DND-41 (cell line): ENCODE measurements around the gene TNIK.

Source experiments
- ATAC-seq: fragments of 200-7000 bp; cut with Tn5 transposase; 3 replicates; pipeline ENCODE4 v1.9.1; 2021; ENCODE audit warnings: low read depth; ENCODE audit not compliant: insufficient read depth
- DNase-seq: peaks from one replicate; pipeline ENCODE4 v3.0.0-alpha.2; 2020
- H2AFZ ChIP-seq: 2 replicates; pipeline ENCODE4 v1.6.0; 2012; ENCODE audit warnings: low read depth, low read length
- H3K27ac ChIP-seq: 2 replicates; pipeline ENCODE4 v1.5.1; 2012; ENCODE audit warnings: low read length, inconsistent platforms
- H3K27me3 ChIP-seq: fragments of 200-600 bp; sonication (generic); 2 replicates; pipeline ENCODE4 v1.6.0; 2012; ENCODE audit warnings: low read length, mild to moderate bottlenecking, inconsistent platforms; ENCODE audit not compliant: insufficient read depth, poor library complexity
- H3K36me3 ChIP-seq: 2 replicates; pipeline ENCODE4 v1.5.1; 2012; ENCODE audit warnings: low read length, inconsistent platforms; ENCODE audit not compliant: insufficient read depth
- H3K4me1 ChIP-seq: 2 replicates; pipeline ENCODE4 v1.5.1; 2012; ENCODE audit warnings: mild to moderate bottlenecking, low read length; ENCODE audit not compliant: insufficient read depth
- H3K4me2 ChIP-seq: 2 replicates; pipeline ENCODE4 v1.6.0; 2012; ENCODE audit warnings: mild to moderate bottlenecking, moderate library complexity, low read length, inconsistent platforms; ENCODE audit not compliant: insufficient read depth
- H3K4me3 ChIP-seq, 2 experiments: fragments of 200-600 bp in 1 of 2; shearing (Covaris generic) in 1 of 2; 2 replicates each; pipeline ENCODE4 v1.5.1; 2012 to 2016; ENCODE audit warnings: inconsistent platforms in 2 of 2, low read length in 2 of 2, mild to moderate bottlenecking in 2 of 2, low read depth in 1 of 2, moderate library complexity in 1 of 2
- H3K79me2 ChIP-seq: 2 replicates; pipeline ENCODE4 v1.6.0; 2012; ENCODE audit warnings: low read length, inconsistent platforms; ENCODE audit not compliant: insufficient read depth
- H3K9ac ChIP-seq: 2 replicates; pipeline ENCODE4 v1.6.0; 2012; ENCODE audit warnings: low read depth, mild to moderate bottlenecking, inconsistent platforms, low read length, moderate library complexity
- H3K9me3 ChIP-seq: 2 replicates; pipeline ENCODE4 v1.5.1; 2012; ENCODE audit warnings: low read length, moderate library complexity, mild to moderate bottlenecking, inconsistent platforms; ENCODE audit not compliant: insufficient read depth, severe bottlenecking
- H4K20me1 ChIP-seq: 2 replicates; pipeline ENCODE4 v1.6.0; 2012; ENCODE audit warnings: low read length; ENCODE audit not compliant: insufficient read depth
- EZH2 ChIP-seq: IDR thresholded peaks from 3 replicates; pipeline ENCODE4 v1.6.1; 2012; ENCODE audit warnings: borderline replicate concordance, low read depth, mild to moderate bottlenecking, moderate library complexity, low read length, inconsistent platforms; ENCODE audit not compliant: severe bottlenecking
- TF ChIP-seq, protein P1 (sequence below): IDR thresholded peaks from 2 replicates; pipeline ENCODE4 v1.5.1; 2012; ENCODE audit warnings: borderline replicate concordance, low read length, moderate library complexity, mild to moderate bottlenecking; ENCODE audit not compliant: poor library complexity, severe bottlenecking; ENCODE audit errors: extremely low read depth

TNIK gene

GRCh38 chr3:171388527-171388926 is 71.7 kb downstream of the TNIK start:
- ATAC-seq (no peak), DNase-seq (no peak)
- TF ChIP-seq EZH2: no peak
- TF ChIP-seq, protein P1, sequence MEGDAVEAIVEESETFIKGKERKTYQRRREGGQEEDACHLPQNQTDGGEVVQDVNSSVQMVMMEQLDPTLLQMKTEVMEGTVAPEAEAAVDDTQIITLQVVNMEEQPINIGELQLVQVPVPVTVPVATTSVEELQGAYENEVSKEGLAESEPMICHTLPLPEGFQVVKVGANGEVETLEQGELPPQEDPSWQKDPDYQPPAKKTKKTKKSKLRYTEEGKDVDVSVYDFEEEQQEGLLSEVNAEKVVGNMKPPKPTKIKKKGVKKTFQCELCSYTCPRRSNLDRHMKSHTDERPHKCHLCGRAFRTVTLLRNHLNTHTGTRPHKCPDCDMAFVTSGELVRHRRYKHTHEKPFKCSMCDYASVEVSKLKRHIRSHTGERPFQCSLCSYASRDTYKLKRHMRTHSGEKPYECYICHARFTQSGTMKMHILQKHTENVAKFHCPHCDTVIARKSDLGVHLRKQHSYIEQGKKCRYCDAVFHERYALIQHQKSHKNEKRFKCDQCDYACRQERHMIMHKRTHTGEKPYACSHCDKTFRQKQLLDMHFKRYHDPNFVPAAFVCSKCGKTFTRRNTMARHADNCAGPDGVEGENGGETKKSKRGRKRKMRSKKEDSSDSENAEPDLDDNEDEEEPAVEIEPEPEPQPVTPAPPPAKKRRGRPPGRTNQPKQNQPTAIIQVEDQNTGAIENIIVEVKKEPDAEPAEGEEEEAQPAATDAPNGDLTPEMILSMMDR: no peak
- no peak overlapping the region for H3K4me3 ChIP-seq
- H4K20me1 ChIP-seq: no peaks in the 10 kb centered on the region
- H3K27me3 ChIP-seq: no peaks in the 10 kb centered on the region
- no peaks in the 10 kb centered on the region for H3K9me3 ChIP-seq
- no peaks in the 10 kb centered on the region for H3K4me1 ChIP-seq
- H3K36me3 ChIP-seq: no peaks in the 10 kb centered on the region
- no peak overlapping the region for H3K9ac ChIP-seq
- no peaks in the 10 kb centered on the region for H3K79me2 ChIP-seq
- no peak overlapping the region for H2AFZ ChIP-seq
- no peak overlapping the region for H3K27ac ChIP-seq
- no peak overlapping the region for H3K4me2 ChIP-seq

DNA sequence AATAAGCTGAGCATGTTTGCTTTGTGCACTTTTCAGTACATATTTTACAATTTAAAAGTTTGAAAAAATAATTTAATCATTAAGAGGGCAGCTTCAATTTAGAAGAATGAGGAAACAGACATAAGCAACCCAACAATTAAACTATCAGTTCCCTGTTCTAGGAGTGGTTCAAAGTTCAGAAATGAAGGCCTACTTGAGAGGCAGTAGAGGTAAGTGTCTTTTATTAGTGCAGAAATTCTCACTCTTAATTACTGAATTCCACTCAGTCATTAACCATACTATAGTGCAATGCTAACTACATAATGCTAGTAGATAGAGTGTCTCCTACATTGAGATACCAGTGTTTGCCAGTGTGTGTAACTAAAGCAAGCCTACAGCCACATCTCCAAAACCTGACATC is 73.1 kb downstream of the TNIK start:
- Histone ChIP-seq H4K20me1 (no peaks in the 10 kb centered on the region), H3K4me2 (no peak overlapping the region), H3K79me2 (no peaks in the 10 kb centered on the region), H3K9me3 (no peaks in the 10 kb centered on the region), H3K9ac (no peak overlapping the region), H3K27me3 (no peaks in the 10 kb centered on the region), H3K4me1 (no peaks in the 10 kb centered on the region), H3K36me3 (no peaks in the 10 kb centered on the region), H2AFZ (no peak overlapping the region), H3K4me3 (no peak overlapping the region), H3K27ac (no peak overlapping the region)
- DNase-seq (no peak), ATAC-seq (no peak)
- TF ChIP-seq, protein P1: no peak
- TF ChIP-seq EZH2: no peak

- Histone ChIP-seq H3K79me2 (no peaks in the 10 kb centered on the region), H3K9ac (no peak overlapping the region), H3K9me3 (no peaks in the 10 kb centered on the region), H3K4me2 (no peak overlapping the region), H3K4me3 (no peak overlapping the region), H3K27me3 (no peaks in the 10 kb centered on the region), H3K36me3 (no peaks in the 10 kb centered on the region), H3K4me1 (no peaks in the 10 kb centered on the region), H2AFZ (no peak overlapping the region), H3K27ac (no peak overlapping the region), H4K20me1 (no peaks in the 10 kb centered on the region)
- no peak for DNase-seq
- TF ChIP-seq, protein P1: no peak
- no peak for ATAC-seq
Measured at GRCh38 chr3:171385086-171385485, 75.1 kb downstream of the TNIK start.
